Gastrocnemius medialis (tissue), 4 donors: ENCODE measurements around the gene KIF13A.

Experiments used
- POLR2A ChIP-seq, 2 donors: fragments of 450-650 bp; IDR thresholded peaks; one replicate each; pipeline ENCODE4 v1.6.1; 2017; ENCODE audit warnings: antibody characterized with exemption in 2 of 2, mild to moderate bottlenecking in 2 of 2, moderate library complexity in 2 of 2
- TF ChIP-seq, protein P1 (sequence below), 5 experiments: fragments of 450-650 bp in 3 of 5; fragments of 200-600 bp in 2 of 5; sonication (generic) in 2 of 5; IDR thresholded peaks in 4 of 5; conservative IDR thresholded peaks in 1 of 5; 1 replicate in 4 of 5; 2 replicates in 1 of 5; pipeline ENCODE4 v1.5.1; 2016 to 2019; ENCODE audit warnings: antibody characterized with exemption in 5 of 5, mild to moderate bottlenecking in 3 of 5, moderate library complexity in 3 of 5

DNA sequence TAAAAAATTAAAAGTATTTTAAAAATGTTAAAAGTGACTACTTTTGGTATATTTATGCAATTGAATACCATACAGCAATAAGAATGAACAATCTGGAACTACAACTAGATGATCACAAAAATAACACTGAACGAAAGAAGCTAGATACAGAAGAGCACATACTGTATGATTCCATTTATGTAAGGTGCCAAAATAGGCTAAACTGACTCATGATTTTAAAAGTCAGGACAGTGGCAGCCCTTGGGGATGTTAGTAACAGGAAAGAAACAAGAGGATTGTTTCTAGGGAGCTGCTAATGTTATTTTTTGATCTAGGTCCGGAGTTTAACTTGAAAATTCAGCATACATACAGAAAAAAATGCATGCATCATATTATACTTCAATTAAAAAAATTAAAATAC is 42.3 kb downstream of the KIF13A start:
- TF ChIP-seq POLR2A (IDR thresholded peaks at IDR 0.05): no peak
- TF ChIP-seq, protein P1, sequence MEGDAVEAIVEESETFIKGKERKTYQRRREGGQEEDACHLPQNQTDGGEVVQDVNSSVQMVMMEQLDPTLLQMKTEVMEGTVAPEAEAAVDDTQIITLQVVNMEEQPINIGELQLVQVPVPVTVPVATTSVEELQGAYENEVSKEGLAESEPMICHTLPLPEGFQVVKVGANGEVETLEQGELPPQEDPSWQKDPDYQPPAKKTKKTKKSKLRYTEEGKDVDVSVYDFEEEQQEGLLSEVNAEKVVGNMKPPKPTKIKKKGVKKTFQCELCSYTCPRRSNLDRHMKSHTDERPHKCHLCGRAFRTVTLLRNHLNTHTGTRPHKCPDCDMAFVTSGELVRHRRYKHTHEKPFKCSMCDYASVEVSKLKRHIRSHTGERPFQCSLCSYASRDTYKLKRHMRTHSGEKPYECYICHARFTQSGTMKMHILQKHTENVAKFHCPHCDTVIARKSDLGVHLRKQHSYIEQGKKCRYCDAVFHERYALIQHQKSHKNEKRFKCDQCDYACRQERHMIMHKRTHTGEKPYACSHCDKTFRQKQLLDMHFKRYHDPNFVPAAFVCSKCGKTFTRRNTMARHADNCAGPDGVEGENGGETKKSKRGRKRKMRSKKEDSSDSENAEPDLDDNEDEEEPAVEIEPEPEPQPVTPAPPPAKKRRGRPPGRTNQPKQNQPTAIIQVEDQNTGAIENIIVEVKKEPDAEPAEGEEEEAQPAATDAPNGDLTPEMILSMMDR (IDR thresholded peaks at IDR 0.05 in 4 of 5, conservative IDR thresholded peaks at IDR 0.05 in 1 of 5): no peak
